ENCODE data around the gene ADD1. TPM values are rescaled to one million over a fixed set of nuclear protein-coding genes. Genes with fewer than 3 reads are reported as not detected.
"Not testable (repeated sequence)": the region's sequence is repeated elsewhere in the genome, so short reads cannot be mapped to it uniquely, and the experiment has no call there.

ADD1 gene
- polyA plus RNA-seq, 4 donors, result 233 to 278 (median 262) TPM

- no peak for DNase-seq (ENCODE audit: low read depth in 4 of 4, low spot score in 2 of 4)
These were observed 99.1 kb downstream of the ADD1 start for GRCh38 chr4:2942532-2943363.

- DNase-seq (ENCODE audit: low read depth in 4 of 4, low spot score in 2 of 4), result no peak
These were observed 99.9 kb downstream of the ADD1 start for GRCh38 chr4:2943364-2944090.

- DNase-seq (ENCODE audit: low read depth in 4 of 4, low spot score in 2 of 4), result no peak
These were observed 100.4 kb downstream of the ADD1 start for GRCh38 chr4:2944091-2944482.

- no peak for DNase-seq (ENCODE audit: low read depth in 4 of 4, low spot score in 2 of 4)
These were observed 101.2 kb downstream of the ADD1 start for GRCh38 chr4:2944586-2945526.

GRCh38 chr4:2945619-2946604, 102.3 kb downstream of the ADD1 start:
- not testable (repeated sequence) for DNase-seq (ENCODE audit: low read depth in 4 of 4, low spot score in 2 of 4)

- no peak for DNase-seq (ENCODE audit: low read depth in 4 of 4, low spot score in 2 of 4)
These were observed 103.4 kb downstream of the ADD1 start for GRCh38 chr4:2946812-2947600.

GRCh38 chr4:2947926-2948325, 104.3 kb downstream of the ADD1 start:
- DNase-seq (ENCODE audit: low read depth in 4 of 4, low spot score in 2 of 4), result no peak

GRCh38 chr4:2948895-2949781, 105.5 kb downstream of the ADD1 start:
- no peak for DNase-seq (ENCODE audit: low read depth in 4 of 4, low spot score in 2 of 4)

- DNase-seq (ENCODE audit: low read depth in 4 of 4, low spot score in 2 of 4), result no peak
These were observed 106.1 kb downstream of the ADD1 start for GRCh38 chr4:2949782-2950125.

- no peak for DNase-seq (ENCODE audit: low read depth in 4 of 4, low spot score in 2 of 4)
These were observed 106.8 kb downstream of the ADD1 start for GRCh38 chr4:2950221-2950989.

GRCh38 chr4:2953496-2953895, 109.9 kb downstream of the ADD1 start:
- DNase-seq (ENCODE audit: low read depth in 4 of 4, low spot score in 2 of 4), result no peak

- no peak for DNase-seq (ENCODE audit: low read depth in 4 of 4, low spot score in 2 of 4)
These were observed 110.9 kb downstream of the ADD1 start for GRCh38 chr4:2954358-2955185.

- DNase-seq (ENCODE audit: low read depth in 4 of 4, low spot score in 2 of 4), result not testable (repeated sequence)
These were observed 111.8 kb downstream of the ADD1 start for GRCh38 chr4:2955186-2956044.

- DNase-seq (ENCODE audit: low read depth in 4 of 4, low spot score in 2 of 4), result no peak
These were observed 114.8 kb downstream of the ADD1 start for GRCh38 chr4:2958446-2958845.

GRCh38 chr4:2960450-2960849, 116.8 kb downstream of the ADD1 start:
- not testable (repeated sequence) for DNase-seq (ENCODE audit: low read depth in 4 of 4, low spot score in 2 of 4)
